GM08714 (cell line): ENCODE measurements around the gene ALK.

Experiments used
- H3K4me3 ChIP-seq: fragments of 200-500 bp; sonication (Bioruptor generic); 2 replicates; pipeline ENCODE4 v1.5.1; 2014; ENCODE audit warnings: mild to moderate bottlenecking, low read length, inconsistent platforms
- ZNF274 ChIP-seq: IDR thresholded peaks from 2 replicates; pipeline ENCODE4 v1.6.1; 2012; ENCODE audit warnings: mild to moderate bottlenecking, low read depth, low read length

The ALK gene

GRCh38 chr2:29235411-29235810, 686.0 kb downstream of the ALK start:
- no peak overlapping the region for H3K4me3 ChIP-seq
- TF ChIP-seq ZNF274 = no peak

DNA sequence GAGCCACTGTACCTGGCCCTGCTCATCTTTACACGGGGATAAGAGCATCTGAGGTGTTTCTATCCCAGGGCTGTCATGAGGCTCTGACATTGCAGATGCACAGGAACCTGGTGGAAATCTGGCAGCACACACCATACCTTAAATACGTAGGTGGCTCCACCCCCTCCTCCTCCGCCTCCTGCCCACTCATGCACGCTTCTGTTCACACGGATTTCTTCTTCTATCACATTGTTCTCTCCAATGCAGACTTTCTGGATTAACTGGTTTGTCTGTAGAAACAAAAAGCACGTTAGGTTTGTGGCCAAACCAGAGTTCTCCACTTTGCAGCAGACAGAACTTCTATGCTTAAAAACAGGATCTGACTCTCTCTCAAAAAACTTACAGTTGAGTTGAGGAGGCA, 688.0 kb downstream of the ALK start:
- H3K4me3 ChIP-seq = no peak overlapping the region
- no peak for TF ChIP-seq ZNF274

DNA sequence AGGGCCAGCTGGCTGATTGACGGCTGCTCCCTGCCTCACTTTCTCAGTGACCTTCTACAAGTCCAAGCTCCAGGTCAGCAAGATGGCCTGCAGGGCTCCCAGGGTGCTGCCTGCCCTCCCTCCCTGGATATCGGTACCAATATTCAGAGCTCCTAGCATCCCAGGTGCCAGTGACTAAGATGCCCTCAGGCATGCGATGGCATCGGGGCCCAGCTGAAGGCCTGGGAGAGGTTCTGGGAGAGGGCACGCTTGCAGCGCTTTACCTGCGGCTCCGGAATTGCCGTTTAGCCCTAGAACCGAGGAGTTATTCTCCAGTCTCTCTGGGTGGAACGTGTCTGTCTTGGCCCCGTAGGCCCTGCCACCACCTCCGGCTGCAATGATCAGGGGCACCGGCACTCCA, 689.3 kb downstream of the ALK start:
- TF ChIP-seq ZNF274 = no peak
- H3K4me3 ChIP-seq = no peak overlapping the region

GRCh38 chr2:29229640-29230039, 691.7 kb downstream of the ALK start:
- no peak overlapping the region for H3K4me3 ChIP-seq
- TF ChIP-seq ZNF274 = no peak

GRCh38 chr2:29228947-29229346, 692.4 kb downstream of the ALK start:
- H3K4me3 ChIP-seq = no peak overlapping the region
- TF ChIP-seq ZNF274 = no peak

GRCh38 chr2:29227935-29228675, 693.3 kb downstream of the ALK start:
- no peak for TF ChIP-seq ZNF274
- no peak overlapping the region for H3K4me3 ChIP-seq

- H3K4me3 ChIP-seq = no peak overlapping the region
- TF ChIP-seq ZNF274 = no peak
Observed at GRCh38 chr2:29226808-29227207, 694.6 kb downstream of the ALK start.

GRCh38 chr2:29226375-29226774, 695.0 kb downstream of the ALK start:
- H3K4me3 ChIP-seq = no peak overlapping the region
- no peak for TF ChIP-seq ZNF274

- no peak for TF ChIP-seq ZNF274
Observed at GRCh38 chr2:29225814-29226213, 695.6 kb downstream of the ALK start.

DNA sequence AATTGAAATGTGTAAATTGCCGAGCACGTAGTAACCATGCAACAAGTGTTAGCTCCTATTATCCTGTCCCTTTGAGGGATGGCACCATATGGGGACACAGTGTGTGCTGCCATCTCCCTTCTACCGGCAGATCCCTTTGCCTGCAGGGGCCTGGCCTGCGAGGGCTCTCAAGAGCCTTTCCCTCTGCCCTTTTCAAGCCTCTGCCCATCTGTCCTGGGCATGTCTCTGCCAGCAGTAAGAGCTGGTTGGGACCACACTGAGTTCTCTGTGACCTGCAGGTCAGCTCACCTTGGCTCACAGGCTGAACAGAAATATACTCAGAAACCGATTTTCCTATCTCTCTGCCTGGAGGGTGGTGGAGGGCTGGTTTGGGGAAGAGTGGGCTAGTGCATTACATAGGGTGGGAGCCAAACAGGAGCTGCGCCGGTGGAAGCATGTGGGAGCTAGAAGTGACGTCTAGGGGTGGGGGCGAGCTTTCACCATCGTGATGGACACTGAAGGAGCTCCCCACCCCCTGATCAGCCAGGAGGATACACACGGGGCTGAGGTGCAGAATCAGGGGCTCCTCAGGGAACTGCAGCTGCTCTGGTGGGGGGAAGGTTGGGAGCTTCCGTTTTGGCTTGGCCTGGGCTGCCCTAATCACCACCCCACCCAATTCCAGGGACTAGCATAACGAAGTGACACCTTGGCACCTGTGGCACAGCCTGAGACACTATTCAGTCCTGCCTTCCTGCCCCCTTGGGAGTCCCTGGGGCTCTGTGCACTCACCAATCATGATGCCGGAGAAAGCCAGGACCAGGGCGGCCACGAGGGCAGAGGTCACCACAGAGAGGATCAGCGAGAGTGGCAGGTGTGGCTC, 696.5 kb downstream of the ALK start:
- TF ChIP-seq ZNF274 = no peak
- no peak overlapping the region for H3K4me3 ChIP-seq

More at GRCh38 chr2:29225814-29226213, 695.6 kb downstream of the ALK start:
- H3K4me3 ChIP-seq = no peak overlapping the region

DNA sequence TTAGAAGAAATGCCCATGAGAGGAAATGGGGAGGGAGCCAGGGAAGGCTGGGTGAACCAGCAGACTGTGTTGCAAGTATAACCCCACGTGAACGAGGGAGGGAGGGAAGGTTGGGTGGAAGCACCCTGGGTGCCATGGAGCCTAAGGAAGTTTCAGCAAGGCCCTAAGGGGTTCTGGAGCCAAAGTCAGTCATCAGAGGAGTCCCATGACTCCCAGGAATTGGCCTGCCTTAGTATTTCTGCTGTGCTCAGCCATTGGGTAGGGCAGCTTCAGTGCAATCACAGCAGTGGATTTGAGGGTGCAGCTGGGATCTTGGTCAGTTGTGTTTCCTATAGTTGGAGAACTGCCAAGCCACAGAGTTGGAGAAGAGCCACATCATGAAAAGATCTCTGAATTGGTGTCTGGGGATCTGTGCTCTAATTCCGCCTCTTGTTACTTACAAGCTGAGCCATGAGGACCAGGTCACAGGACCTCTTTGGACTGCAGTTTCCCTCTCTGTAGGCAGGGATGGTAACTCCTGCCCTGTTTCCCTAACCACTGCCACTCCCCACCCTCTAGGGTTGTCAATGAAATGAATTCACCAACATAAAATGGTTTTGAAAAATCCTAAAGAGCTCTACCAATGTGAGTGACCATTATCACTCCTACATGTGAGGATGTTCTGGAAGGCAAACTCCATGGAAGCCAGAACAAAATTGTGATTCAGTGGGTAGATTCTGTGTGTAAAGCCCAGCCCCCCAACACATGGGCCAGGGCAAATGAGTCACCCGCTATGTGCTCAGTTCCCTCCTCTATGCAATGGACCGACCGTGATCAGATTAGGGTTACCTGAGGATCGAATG, 697.3 kb downstream of the ALK start:
- TF ChIP-seq ZNF274 = no peak
- H3K4me3 ChIP-seq = no peak overlapping the region

- H3K4me3 ChIP-seq = no peak overlapping the region
- no peak for TF ChIP-seq ZNF274
Observed at GRCh38 chr2:29223257-29223656, 698.1 kb downstream of the ALK start.

DNA sequence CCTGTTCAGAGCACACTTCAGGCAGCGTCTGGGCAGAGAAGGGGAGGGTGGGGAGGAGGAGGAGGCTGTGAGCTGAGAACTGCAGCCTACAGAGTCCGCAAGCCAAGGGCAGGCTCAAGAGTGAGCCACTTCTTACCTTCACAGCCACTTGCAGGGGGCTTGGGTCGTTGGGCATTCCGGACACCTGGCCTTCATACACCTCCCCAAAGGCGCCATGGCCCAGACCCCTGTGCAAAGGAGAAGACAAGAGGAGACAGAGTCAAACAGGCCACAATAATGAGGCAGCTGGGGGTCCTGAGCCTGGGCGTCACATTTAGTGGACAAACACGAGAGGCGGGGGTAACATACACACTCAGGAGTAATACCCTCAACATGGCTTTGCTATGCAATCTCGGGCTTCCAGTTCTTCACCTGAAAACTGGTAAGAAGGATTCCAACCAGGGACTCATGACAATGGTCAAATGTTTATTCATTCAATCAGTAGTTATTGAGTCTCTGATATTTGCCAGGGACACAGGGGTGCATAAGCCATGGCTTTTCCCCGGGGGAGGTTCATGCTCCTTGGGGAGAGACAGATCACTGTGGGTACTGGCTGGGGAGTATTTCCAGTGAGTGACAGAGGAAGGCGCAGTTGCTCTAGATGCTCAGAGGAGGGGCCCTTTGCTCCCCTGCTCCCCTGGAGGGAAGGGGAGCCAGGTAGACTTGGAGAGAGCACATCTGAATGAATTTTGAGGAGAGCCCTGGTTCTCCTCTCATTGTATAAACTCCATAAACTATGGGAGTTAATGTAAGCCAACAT, 698.8 kb downstream of the ALK start:
- no peak overlapping the region for H3K4me3 ChIP-seq
- TF ChIP-seq ZNF274 = no peak
